D721Med (cell line): ENCODE data around the gene CFAP73.

Experiments used
- DNase-seq: peaks from one replicate; pipeline ENCODE4 v3.0.0; 2011; ENCODE audit warnings: low spot score; ENCODE audit not compliant: insufficient read length
- FAIRE-seq: peaks from 2 replicates; lab custom pipeline; 2011; peaks lifted over from hg19 to GRCh38; lab: Jason Lieb, UNC
- CTCF ChIP-seq: IDR thresholded peaks from 2 replicates; pipeline ENCODE4 v1.5.1; 2012; ENCODE audit warnings: mild to moderate bottlenecking, control low read depth; ENCODE audit not compliant: insufficient read depth; ENCODE audit errors: missing control alignments

Gene CFAP73

GRCh38 chr12:113184900-113185179 lies 35.3 kb downstream of the CFAP73 start:
- FAIRE-seq, result no peak
- DNase-seq, result peak; percentile 66
- TF ChIP-seq CTCF, result no peak

- DNase-seq (no peak), FAIRE-seq (no peak)
- no peak for TF ChIP-seq CTCF
These were observed 35.9 kb downstream of the CFAP73 start, which contains the start of the genes DDX54 and RITA1 for GRCh38 chr12:113185180-113186032. Gene DDX54, minus strand, starts transcription at chr12:113185478. Its CDS starts 27 bp downstream, at chr12:113185451. Gene RITA1, plus strand, starts transcription at chr12:113185721. Its CDS starts 1,026 bp downstream, at chr12:113186747.

- no peak for FAIRE-seq
- DNase-seq, result no peak
- TF ChIP-seq CTCF, result no peak
These were observed 36.5 kb downstream of the CFAP73 start for GRCh38 chr12:113186033-113186365.

GRCh38 chr12:113186666-113187325 lies 37.3 kb downstream of the CFAP73 start:
- FAIRE-seq (no peak), DNase-seq (no peak)
- TF ChIP-seq CTCF, result no peak

GRCh38 chr12:113189361-113189760 lies 39.8 kb downstream of the CFAP73 start:
- FAIRE-seq (no peak), DNase-seq (no peak)
- TF ChIP-seq CTCF, result no peak

- TF ChIP-seq CTCF, result no peak
- FAIRE-seq, result no peak
- no peak for DNase-seq
These were observed 41.2 kb downstream of the CFAP73 start for GRCh38 chr12:113190761-113191160.

GRCh38 chr12:113191227-113191626 lies 41.7 kb downstream of the CFAP73 start:
- DNase-seq (no peak), FAIRE-seq (no peak)
- no peak for TF ChIP-seq CTCF
